GM12892 (cell line): ENCODE results near the gene SLCO4A1.

Experiments
- POLR2A ChIP-seq: IDR thresholded peaks from 2 replicates; pipeline ENCODE4 v1.6.1; 2011; ENCODE audit warnings: low read depth, low read length, control low read depth
- POLR2AphosphoS5 ChIP-seq: IDR thresholded peaks from 2 replicates; pipeline ENCODE4 v1.6.1; 2011; ENCODE audit warnings: low read depth, low read length, control low read depth
- TAF1 ChIP-seq: IDR thresholded peaks from 2 replicates; pipeline ENCODE4 v1.6.1; 2011; ENCODE audit warnings: low read depth, mild to moderate bottlenecking, control low read depth, low read length, borderline replicate concordance

DNA sequence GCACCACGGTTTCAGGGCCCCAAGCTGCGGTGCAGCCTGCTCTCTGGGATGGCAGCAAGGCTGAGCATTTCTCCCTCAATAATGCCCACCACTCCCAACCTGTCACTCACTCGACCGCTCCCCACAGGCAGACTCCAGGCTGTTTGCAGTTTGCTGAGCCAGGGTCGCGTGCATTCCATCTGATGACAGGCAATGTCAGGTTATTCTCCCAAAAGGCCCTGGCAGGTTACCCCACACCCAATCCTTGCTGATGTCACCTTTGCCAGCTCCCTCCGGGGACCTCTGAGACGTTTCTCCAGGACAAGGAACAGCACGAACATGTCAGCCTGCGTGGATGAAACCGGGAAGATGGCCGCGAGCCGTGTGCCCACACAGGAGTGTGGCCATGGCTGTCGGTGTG, 7.1 kb upstream of the SLCO4A1 start:
- TF ChIP-seq POLR2A (no peak), POLR2AphosphoS5 (no peak), TAF1 (no peak)
